Neuron (in vitro differentiated cells): Measurements from ENCODE around the gene PPP1R9B.

Experiments used
- H2AFZ ChIP-seq: one replicate; pipeline ENCODE4 v1.6.1; 2013; ENCODE audit warnings: low read depth, mild to moderate bottlenecking, inconsistent platforms, low read length, moderate library complexity
- H3K27me3 ChIP-seq: one replicate; pipeline ENCODE4 v1.6.1; 2013; ENCODE audit warnings: low read length; ENCODE audit not compliant: insufficient read depth
- H3K36me3 ChIP-seq: one replicate; pipeline ENCODE4 v1.6.1; 2013; ENCODE audit warnings: low read length; ENCODE audit not compliant: insufficient read depth
- H3K4me1 ChIP-seq: one replicate; pipeline ENCODE4 v1.6.1; 2013; ENCODE audit warnings: low read length; ENCODE audit not compliant: insufficient read depth
- H3K4me3 ChIP-seq: 2 replicates; pipeline ENCODE4 v1.5.1; 2013; ENCODE audit warnings: mild to moderate bottlenecking, low read length, moderate library complexity
- H3K9me3 ChIP-seq: one replicate; pipeline ENCODE4 v1.6.1; 2013; ENCODE audit warnings: low read length

PPP1R9B gene

GRCh38 chr17:50090971-50091917 lies 59.2 kb downstream of the PPP1R9B start:
- no peak overlapping the region for H2AFZ ChIP-seq
- no peak overlapping the region for H3K4me3 ChIP-seq
- no peaks in the 10 kb centered on the region for H3K36me3 ChIP-seq
- no peaks in the 10 kb centered on the region for H3K9me3 ChIP-seq
- peaks cover 9% of the 10 kb centered on the region for H3K27me3 ChIP-seq
- peaks cover 12% of the 10 kb centered on the region for H3K4me1 ChIP-seq

GRCh38 chr17:50090071-50090470 lies 60.4 kb downstream of the PPP1R9B start:
- Histone ChIP-seq H3K4me3 (no peak overlapping the region), H3K4me1 (peaks cover 4% of the 10 kb centered on the region), H3K9me3 (no peaks in the 10 kb centered on the region), H2AFZ (no peak overlapping the region), H3K27me3 (peaks cover 9% of the 10 kb centered on the region), H3K36me3 (no peaks in the 10 kb centered on the region)

GRCh38 chr17:50088952-50089825 lies 61.3 kb downstream of the PPP1R9B start:
- H3K4me3 ChIP-seq, result no peak overlapping the region
- peaks cover 4% of the 10 kb centered on the region for H3K4me1 ChIP-seq
- no peaks in the 10 kb centered on the region for H3K36me3 ChIP-seq
- H2AFZ ChIP-seq, result no peak overlapping the region
- no peaks in the 10 kb centered on the region for H3K9me3 ChIP-seq
- H3K27me3 ChIP-seq, result peaks cover 9% of the 10 kb centered on the region

GRCh38 chr17:50087912-50088405 lies 62.5 kb downstream of the PPP1R9B start:
- no peak overlapping the region for H3K4me3 ChIP-seq
- H2AFZ ChIP-seq, result no peak overlapping the region
- no peaks in the 10 kb centered on the region for H3K4me1 ChIP-seq
- peaks cover 9% of the 10 kb centered on the region for H3K27me3 ChIP-seq
- no peaks in the 10 kb centered on the region for H3K36me3 ChIP-seq
- no peaks in the 10 kb centered on the region for H3K9me3 ChIP-seq

- H3K27me3 ChIP-seq, result peaks cover 9% of the 10 kb centered on the region
- H3K36me3 ChIP-seq, result no peaks in the 10 kb centered on the region
- no peak overlapping the region for H3K4me3 ChIP-seq
- H3K9me3 ChIP-seq, result no peaks in the 10 kb centered on the region
- H2AFZ ChIP-seq, result no peak overlapping the region
- H3K4me1 ChIP-seq, result no peaks in the 10 kb centered on the region
These were observed 63.1 kb downstream of the PPP1R9B start for GRCh38 chr17:50087246-50087911.
